Tibial nerve (tissue), 4 donors: Measurements from ENCODE around the gene FBXW7.

Source experiments
- CTCF ChIP-seq, 5 experiments: fragments of 200-600 bp in 3 of 5; fragments of 450-650 bp in 2 of 5; sonication (generic) in 3 of 5; IDR thresholded peaks; one replicate each; pipeline ENCODE4 v1.5.1; 2016 to 2019; ENCODE audit warnings: antibody characterized with exemption in 5 of 5, mild to moderate bottlenecking in 3 of 5, moderate library complexity in 2 of 5
- EP300 ChIP-seq, 2 donors: sonication (generic); formaldehyde crosslinking; IDR thresholded peaks; one replicate each; pipeline ENCODE4 v1.6.1; 2017; ENCODE audit warnings: antibody characterized with exemption in 2 of 2, mild to moderate bottlenecking in 1 of 2

GRCh38 chr4:152437561-152437960, 98.3 kb downstream of the FBXW7 start:
- TF ChIP-seq EP300 (IDR thresholded peaks at IDR 0.05) = no peak
- no peak for TF ChIP-seq CTCF (IDR thresholded peaks at IDR 0.05)
